HUES48 (cell line): ENCODE results near the gene EVC2.

Experiments used
- H3K27ac ChIP-seq: one replicate; pipeline ENCODE4 v1.7.0; 2013; ENCODE audit warnings: low read depth, low read length, inconsistent platforms
- H3K27me3 ChIP-seq: 2 replicates; pipeline ENCODE4 v1.6.1; 2013; ENCODE audit warnings: mild to moderate bottlenecking, low read length; ENCODE audit not compliant: control insufficient read depth, insufficient read depth
- H3K36me3 ChIP-seq: 2 replicates; pipeline ENCODE4 v1.6.1; 2013; ENCODE audit warnings: low read length; ENCODE audit not compliant: control insufficient read depth, insufficient read depth
- H3K4me1 ChIP-seq: 2 replicates; pipeline ENCODE4 v1.6.1; 2013; ENCODE audit warnings: mild to moderate bottlenecking, low read length; ENCODE audit not compliant: control insufficient read depth, insufficient read depth
- H3K4me3 ChIP-seq: 2 replicates; pipeline ENCODE4 v1.5.1; 2013; ENCODE audit warnings: mild to moderate bottlenecking, low read depth, low read length
- H3K9ac ChIP-seq: 2 replicates; pipeline ENCODE4 v1.6.1; 2013; ENCODE audit warnings: mild to moderate bottlenecking, low read depth, low read length, moderate library complexity
- H3K9me3 ChIP-seq: 2 replicates; pipeline ENCODE4 v1.6.1; 2013; ENCODE audit warnings: low read length; ENCODE audit not compliant: control insufficient read depth, insufficient read depth

The EVC2 gene

GRCh38 chr4:5666741-5667140, 41.6 kb downstream of the EVC2 start:
- Histone ChIP-seq H3K9me3 (peaks cover 19% of the 10 kb centered on the region), H3K4me1 (no peaks in the 10 kb centered on the region), H3K27ac (no peak overlapping the region), H3K36me3 (peaks cover 20% of the 10 kb centered on the region), H3K9ac (no peak overlapping the region), H3K4me3 (no peak overlapping the region), H3K27me3 (no peaks in the 10 kb centered on the region)

DNA sequence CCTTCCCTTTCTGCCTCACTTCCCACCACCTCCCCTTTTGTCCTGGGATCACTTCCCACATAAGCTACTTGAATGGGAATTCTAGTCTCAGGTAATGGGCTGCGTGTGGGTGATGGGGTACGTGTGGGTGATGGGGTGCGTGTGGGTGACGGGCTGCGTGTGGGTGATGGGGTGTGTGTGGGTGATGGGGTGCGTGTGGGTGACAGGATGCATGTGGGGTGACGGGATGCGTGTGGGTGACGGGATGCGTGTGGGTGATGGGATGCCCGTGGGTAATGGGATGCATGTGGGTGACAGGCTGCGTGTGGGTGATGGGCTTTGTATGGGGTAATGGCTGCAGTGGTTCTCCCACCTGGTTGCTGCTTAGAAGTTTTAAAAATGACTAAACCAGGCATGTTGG, 43.6 kb downstream of the EVC2 start:
- Histone ChIP-seq H3K9ac (no peak overlapping the region), H3K27ac (no peak overlapping the region), H3K4me1 (no peaks in the 10 kb centered on the region), H3K4me3 (no peak overlapping the region), H3K36me3 (peaks cover 23% of the 10 kb centered on the region), H3K27me3 (no peaks in the 10 kb centered on the region), H3K9me3 (peaks cover 13% of the 10 kb centered on the region)

GRCh38 chr4:5662555-5662954, 45.8 kb downstream of the EVC2 start:
- Histone ChIP-seq H3K36me3 (peaks cover 23% of the 10 kb centered on the region), H3K4me3 (no peak overlapping the region), H3K27ac (no peak overlapping the region), H3K27me3 (no peaks in the 10 kb centered on the region), H3K4me1 (no peaks in the 10 kb centered on the region), H3K9me3 (peaks cover 3% of the 10 kb centered on the region; the same call in 1 of the 2 replicates), H3K9ac (no peak overlapping the region)

- H3K4me1 ChIP-seq: no peaks in the 10 kb centered on the region
- H3K27ac ChIP-seq: no peak overlapping the region
- no peaks in the 10 kb centered on the region for H3K9me3 ChIP-seq
- H3K27me3 ChIP-seq: no peaks in the 10 kb centered on the region
- no peak overlapping the region for H3K9ac ChIP-seq
- H3K4me3 ChIP-seq: no peak overlapping the region
- H3K36me3 ChIP-seq: peaks cover 23% of the 10 kb centered on the region
These were observed 47.1 kb downstream of the EVC2 start for GRCh38 chr4:5661237-5661636.

- no peak overlapping the region for H3K4me3 ChIP-seq
- H3K27me3 ChIP-seq: no peaks in the 10 kb centered on the region
- H3K9ac ChIP-seq: no peak overlapping the region
- H3K9me3 ChIP-seq: no peaks in the 10 kb centered on the region
- no peaks in the 10 kb centered on the region for H3K4me1 ChIP-seq
- peaks cover 21% of the 10 kb centered on the region for H3K36me3 ChIP-seq
- H3K27ac ChIP-seq: no peak overlapping the region
These were observed 48.2 kb downstream of the EVC2 start for GRCh38 chr4:5660185-5660584.

DNA sequence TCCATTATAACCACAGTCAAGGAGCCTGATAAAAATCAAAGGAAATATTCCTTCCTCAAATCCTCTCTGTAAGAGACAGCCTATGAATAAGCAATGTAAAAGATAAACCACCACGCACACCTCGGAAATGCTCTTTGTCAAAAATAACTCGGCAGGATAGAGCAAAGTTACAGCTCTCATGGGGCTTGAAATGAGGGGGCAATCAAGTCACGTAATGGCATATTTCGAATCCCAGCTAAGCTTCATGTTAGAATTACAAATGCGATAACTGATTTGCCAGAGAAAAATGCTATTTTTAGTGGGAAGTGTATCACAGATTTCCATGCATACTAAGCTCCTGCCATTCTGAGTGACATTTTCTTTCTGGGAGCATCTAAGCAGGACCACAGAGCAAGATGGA, 49.4 kb downstream of the EVC2 start:
- peaks cover 21% of the 10 kb centered on the region for H3K36me3 ChIP-seq
- H3K27me3 ChIP-seq: no peaks in the 10 kb centered on the region
- H3K4me1 ChIP-seq: no peaks in the 10 kb centered on the region
- H3K27ac ChIP-seq: no peak overlapping the region
- H3K9ac ChIP-seq: no peak overlapping the region
- no peak overlapping the region for H3K4me3 ChIP-seq
- no peaks in the 10 kb centered on the region for H3K9me3 ChIP-seq

DNA sequence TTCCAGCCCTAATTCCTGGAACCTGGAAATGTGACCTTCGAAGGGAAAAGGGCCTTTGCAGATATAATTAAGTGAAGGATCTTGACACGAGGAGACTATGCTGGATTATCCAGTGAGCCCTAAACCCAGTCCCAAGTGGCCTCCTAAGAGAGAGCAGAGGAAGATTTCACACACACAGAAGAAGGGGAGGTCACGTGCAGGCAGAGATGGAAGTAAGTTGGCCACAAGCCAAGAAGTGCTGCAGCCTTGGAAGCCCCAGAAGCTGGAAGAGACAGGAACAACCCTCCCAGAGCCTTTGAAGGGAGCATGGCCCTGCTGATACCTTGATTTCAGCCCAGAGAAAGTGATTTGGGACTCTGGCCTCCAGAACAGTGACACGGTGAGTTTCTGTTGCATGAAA, 51.9 kb downstream of the EVC2 start:
- H3K4me3 ChIP-seq: no peak overlapping the region
- peaks cover 20% of the 10 kb centered on the region for H3K36me3 ChIP-seq
- no peak overlapping the region for H3K9ac ChIP-seq
- no peaks in the 10 kb centered on the region for H3K9me3 ChIP-seq
- no peaks in the 10 kb centered on the region for H3K27me3 ChIP-seq
- H3K27ac ChIP-seq: no peak overlapping the region
- H3K4me1 ChIP-seq: no peaks in the 10 kb centered on the region

DNA sequence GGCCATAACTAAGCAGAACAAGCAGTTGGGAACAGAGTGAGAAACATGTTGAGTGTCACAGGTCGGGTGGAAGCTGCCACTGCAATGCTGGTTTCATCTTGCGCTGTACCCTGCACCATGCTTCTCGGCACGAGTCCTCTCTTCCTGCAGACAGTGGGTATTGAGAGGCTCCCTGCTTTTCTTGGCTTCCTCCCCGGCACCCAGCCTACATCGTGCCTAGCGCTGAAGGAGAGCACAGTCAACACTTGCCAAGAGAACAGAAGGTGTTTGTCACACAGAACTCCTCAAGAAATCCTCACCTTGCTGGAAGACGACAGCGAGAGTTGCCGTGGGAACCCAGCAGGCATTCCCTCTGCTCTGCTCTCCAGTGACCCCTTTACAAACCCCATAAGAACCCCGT, 53.6 kb downstream of the EVC2 start:
- Histone ChIP-seq H3K27me3 (no peaks in the 10 kb centered on the region), H3K9me3 (no peaks in the 10 kb centered on the region), H3K4me3 (no peak overlapping the region), H3K36me3 (peaks cover 20% of the 10 kb centered on the region), H3K9ac (no peak overlapping the region), H3K4me1 (no peaks in the 10 kb centered on the region), H3K27ac (no peak overlapping the region)

DNA sequence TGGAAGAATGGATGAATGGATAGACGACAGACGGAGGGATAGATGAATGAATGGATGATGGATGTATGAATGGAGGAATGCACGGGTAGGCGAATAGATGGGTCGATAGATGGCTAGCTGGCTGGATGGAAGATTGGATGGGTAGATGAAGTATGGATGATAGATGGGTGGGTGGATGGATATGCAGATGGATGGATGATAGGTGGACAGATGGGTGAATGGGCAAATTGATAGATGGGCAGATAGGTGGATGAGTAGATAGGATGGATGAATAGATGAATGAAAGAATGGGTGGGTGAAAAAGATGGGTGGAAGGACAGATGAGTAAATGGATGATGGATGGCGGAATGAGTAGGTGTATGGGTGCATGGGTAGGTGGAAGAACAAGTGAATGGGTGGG, 57.3 kb downstream of the EVC2 start:
- H3K9ac ChIP-seq: no peak overlapping the region
- no peak overlapping the region for H3K27ac ChIP-seq
- H3K4me1 ChIP-seq: no peaks in the 10 kb centered on the region
- H3K9me3 ChIP-seq: no peaks in the 10 kb centered on the region
- H3K4me3 ChIP-seq: no peak overlapping the region
- H3K27me3 ChIP-seq: no peaks in the 10 kb centered on the region
- H3K36me3 ChIP-seq: peaks cover 20% of the 10 kb centered on the region

DNA sequence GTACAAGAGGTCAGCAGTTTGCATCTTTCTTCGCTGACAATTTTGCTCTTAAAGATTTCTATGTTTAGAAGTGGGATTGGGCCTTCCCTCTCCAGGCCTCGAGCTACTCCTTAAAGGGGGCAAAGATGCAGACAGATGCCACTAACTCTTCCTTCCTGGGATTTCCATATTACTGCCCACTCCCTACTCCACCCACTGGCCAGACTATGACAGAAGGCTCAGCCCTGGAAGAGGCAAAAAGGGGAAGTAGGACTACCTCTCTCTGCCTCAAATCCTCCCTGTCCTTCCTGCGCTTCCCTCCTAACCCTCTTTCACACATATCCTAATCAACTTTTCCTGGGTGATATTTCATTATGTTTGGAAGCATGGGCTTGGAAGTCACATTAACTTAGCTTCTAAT, 58.3 kb downstream of the EVC2 start:
- Histone ChIP-seq H3K36me3 (peaks cover 20% of the 10 kb centered on the region), H3K27ac (no peak overlapping the region), H3K9ac (no peak overlapping the region), H3K27me3 (no peaks in the 10 kb centered on the region), H3K4me3 (no peak overlapping the region), H3K9me3 (no peaks in the 10 kb centered on the region), H3K4me1 (no peaks in the 10 kb centered on the region)

DNA sequence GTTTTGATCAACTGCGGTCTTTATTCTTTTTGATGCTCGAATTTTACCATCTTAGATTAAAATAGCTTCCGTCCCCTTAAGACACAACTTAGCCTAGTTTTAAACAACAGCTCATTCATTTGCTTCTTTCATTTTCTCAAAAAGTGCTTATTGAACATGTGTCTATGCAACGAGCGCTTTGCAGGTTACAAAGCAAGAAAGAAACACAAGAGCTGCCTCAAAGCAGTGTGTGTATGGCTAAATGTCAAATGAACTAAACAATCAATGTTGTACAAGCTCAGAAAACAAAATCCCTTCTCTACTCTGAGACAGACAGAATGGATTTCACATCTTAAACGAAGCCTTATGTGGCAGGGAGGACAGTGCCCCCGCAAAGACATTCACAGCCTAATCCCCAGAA, 61.0 kb downstream of the EVC2 start:
- H3K27ac ChIP-seq: no peak overlapping the region
- peaks cover 3% of the 10 kb centered on the region; the same call in 1 of the 2 replicates for H3K36me3 ChIP-seq
- H3K4me1 ChIP-seq: no peaks in the 10 kb centered on the region
- no peaks in the 10 kb centered on the region for H3K9me3 ChIP-seq
- H3K4me3 ChIP-seq: no peak overlapping the region
- H3K27me3 ChIP-seq: no peaks in the 10 kb centered on the region
- no peak overlapping the region for H3K9ac ChIP-seq

- no peak overlapping the region for H3K9ac ChIP-seq
- no peaks in the 10 kb centered on the region for H3K9me3 ChIP-seq
- H3K4me3 ChIP-seq: no peak overlapping the region
- H3K27ac ChIP-seq: no peak overlapping the region
- H3K4me1 ChIP-seq: no peaks in the 10 kb centered on the region
- H3K36me3 ChIP-seq: peaks cover 14% of the 10 kb centered on the region
- no peaks in the 10 kb centered on the region for H3K27me3 ChIP-seq
These were observed 68.3 kb downstream of the EVC2 start for GRCh38 chr4:5640096-5640495.
